ENCODE data around the gene FGFR3. TPM values are rescaled to one million over a fixed set of nuclear protein-coding genes. Genes with fewer than 3 reads are reported as not detected.

FGFR3 gene
- total and polyA plus RNA-seq, 5 donors: 4.5 to 17.5 (median 7.6) TPM

DNA sequence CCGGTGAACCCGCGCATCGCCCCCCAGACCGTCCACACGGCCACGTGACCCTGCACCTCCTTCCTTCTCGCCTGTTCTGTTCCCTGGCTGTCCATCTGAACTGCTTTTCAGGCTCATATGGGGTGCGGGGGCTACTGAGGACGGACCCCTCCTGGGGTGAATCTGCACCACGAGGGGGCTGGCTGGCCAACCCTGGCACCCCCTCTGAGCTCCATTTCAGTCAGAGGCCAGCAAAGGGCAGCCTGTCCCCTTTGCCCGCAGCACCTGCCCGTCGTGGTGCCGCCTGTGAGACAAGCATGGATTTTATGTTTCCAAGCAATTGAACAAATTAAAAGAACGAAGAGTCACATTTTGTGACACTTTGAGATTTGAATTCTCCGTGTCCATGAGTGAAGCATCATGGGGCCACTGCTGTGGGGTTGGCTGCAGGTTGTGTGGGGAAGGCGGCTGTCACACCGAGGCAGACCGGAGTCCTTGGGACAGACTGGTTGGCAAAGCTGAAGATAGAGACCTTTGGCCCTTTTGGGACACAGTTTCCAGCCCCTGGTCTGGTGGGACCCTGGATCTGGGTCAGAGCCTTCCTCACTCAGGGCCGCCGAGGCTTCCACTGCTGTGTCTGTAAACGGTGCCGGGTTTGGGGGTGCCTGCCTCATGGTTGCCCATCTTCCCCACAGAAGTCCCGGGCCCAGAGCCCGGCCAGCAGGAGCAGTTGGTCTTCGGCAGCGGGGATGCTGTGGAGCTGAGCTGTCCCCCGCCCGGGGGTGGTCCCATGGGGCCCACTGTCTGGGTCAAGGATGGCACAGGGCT is 5.7 kb downstream of the FGFR3 start:
- H3K27ac ChIP-seq (ENCODE audit: low read length): no peak overlapping the region
- 90% methylated on average over 30 of the region's 30 CpGs for WGBS
- DNase-seq: no peak
- no peak overlapping the region for H3K4me3 ChIP-seq (ENCODE audit: low read length)
- intact Hi-C loops (cut with DNase I): no loop called here
- no peaks in the 10 kb centered on the region for H3K27me3 ChIP-seq (ENCODE audit: control insufficient read depth, insufficient read depth)
- H3K4me1 ChIP-seq (ENCODE audit: control insufficient read depth, insufficient read depth, low read length): no peaks in the 10 kb centered on the region
- H3K9me3 ChIP-seq (ENCODE audit: control insufficient read depth, low read length): no peaks in the 10 kb centered on the region
- ATAC-seq: no peak

DNA sequence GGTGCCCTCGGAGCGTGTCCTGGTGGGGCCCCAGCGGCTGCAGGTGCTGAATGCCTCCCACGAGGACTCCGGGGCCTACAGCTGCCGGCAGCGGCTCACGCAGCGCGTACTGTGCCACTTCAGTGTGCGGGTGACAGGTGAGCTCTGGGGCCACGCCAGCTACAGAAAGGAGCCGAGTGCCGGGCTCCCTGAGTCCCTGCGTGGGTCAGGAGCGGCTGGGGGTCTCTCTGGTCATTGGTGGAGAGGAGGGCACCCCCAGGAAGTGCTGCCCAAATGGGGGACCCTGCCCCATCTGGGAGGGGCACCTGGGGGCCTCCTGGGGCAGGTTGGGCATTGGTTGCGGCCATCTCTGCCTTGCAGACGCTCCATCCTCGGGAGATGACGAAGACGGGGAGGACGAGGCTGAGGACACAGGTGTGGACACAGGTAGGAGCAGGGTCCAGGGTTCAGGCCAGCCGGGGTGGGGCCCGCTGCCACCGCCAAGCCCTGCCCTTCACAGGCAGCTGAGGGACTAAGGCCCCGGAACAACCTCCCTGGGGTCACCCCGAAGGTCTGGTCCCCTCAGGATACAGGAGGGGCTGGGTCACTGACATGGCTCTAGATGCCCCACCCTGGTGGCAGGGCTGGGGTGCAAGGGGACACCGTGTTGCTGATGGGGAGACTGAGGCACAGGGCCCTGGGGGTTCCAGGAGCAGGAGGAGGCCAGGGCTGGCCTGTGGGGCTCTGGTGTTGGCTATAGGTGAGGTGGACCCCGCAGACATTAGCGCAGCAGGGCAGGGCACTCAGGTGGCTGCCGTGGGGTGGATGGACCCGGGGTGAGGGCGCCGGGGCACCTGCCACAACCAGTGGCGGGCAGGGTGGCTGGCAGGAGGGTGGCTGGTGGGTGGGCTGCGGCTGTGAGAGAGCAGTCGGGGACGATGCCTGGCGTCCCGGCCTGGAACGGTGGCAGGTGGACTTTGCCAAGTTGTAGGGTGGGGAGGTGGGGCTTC is 6.6 kb downstream of the FGFR3 start:
- H3K4me1 ChIP-seq (ENCODE audit: control insufficient read depth, insufficient read depth, low read length): no peaks in the 10 kb centered on the region
- no peaks in the 10 kb centered on the region for H3K9me3 ChIP-seq (ENCODE audit: control insufficient read depth, low read length)
- no peak overlapping the region for H3K4me3 ChIP-seq (ENCODE audit: low read length)
- H3K27ac ChIP-seq (ENCODE audit: low read length): no peak overlapping the region
- ATAC-seq (no peak), DNase-seq (peak in 1 of 3 donors; percentile 56)
- WGBS: 94% methylated on average over 41 of the region's 41 CpGs
- no peaks in the 10 kb centered on the region for H3K27me3 ChIP-seq (ENCODE audit: control insufficient read depth, insufficient read depth)
- intact Hi-C loops (cut with DNase I): loop anchor here in 1 of 4 donors (10.0 kb wide), 1 partner anchor 45 kb away; no protein-coding TSS in a partner anchor

DNA sequence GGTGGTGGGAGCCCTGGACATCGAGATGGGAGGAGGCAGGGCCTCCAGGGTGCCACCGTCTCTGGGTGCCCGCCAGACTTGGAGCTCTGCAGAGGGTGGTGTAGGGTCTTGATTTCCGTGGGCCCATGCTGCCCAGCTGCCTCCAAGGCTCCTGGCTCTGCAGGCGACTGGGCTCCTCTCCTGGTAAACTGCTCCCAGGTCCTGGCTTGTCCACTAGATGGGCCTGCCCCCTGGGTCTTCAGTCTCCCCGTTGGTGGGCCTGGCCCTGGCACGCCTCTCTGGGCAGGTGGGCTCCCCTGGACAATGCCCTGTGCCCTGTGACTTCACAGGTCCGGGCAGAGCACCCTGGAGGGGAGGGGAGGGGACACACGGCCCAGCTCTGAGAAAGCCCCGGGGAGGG is 7.7 kb downstream of the FGFR3 start:
- no peak for ATAC-seq

DNA sequence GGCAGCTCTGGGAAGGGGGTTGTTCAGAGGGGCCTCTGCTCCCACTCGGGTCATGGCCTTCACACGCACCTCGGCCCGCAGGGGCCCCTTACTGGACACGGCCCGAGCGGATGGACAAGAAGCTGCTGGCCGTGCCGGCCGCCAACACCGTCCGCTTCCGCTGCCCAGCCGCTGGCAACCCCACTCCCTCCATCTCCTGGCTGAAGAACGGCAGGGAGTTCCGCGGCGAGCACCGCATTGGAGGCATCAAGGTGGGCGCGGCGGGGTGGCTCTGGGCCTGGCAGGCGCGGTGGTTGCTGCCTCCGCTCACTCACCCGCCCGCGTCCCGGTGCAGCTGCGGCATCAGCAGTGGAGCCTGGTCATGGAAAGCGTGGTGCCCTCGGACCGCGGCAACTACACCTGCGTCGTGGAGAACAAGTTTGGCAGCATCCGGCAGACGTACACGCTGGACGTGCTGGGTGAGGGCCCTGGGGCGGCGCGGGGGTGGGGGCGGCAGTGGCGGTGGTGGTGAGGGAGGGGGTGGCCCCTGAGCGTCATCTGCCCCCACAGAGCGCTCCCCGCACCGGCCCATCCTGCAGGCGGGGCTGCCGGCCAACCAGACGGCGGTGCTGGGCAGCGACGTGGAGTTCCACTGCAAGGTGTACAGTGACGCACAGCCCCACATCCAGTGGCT is 8.3 kb downstream of the FGFR3 start:
- DNase-seq (peak in 1 of 3 donors; percentile 65), ATAC-seq (no peak)
- no peak overlapping the region for H3K27ac ChIP-seq (ENCODE audit: low read length)
- WGBS: 96% methylated on average over 56 of the region's 56 CpGs
- no peaks in the 10 kb centered on the region for H3K4me1 ChIP-seq (ENCODE audit: control insufficient read depth, insufficient read depth, low read length)
- intact Hi-C loops (cut with DNase I): loop anchor here in 1 of 4 donors (10.0 kb wide), 1 partner anchor 47 kb away; no protein-coding TSS in a partner anchor
- no peaks in the 10 kb centered on the region for H3K27me3 ChIP-seq (ENCODE audit: control insufficient read depth, insufficient read depth)
- H3K4me3 ChIP-seq (ENCODE audit: low read length): no peak overlapping the region
- H3K9me3 ChIP-seq (ENCODE audit: control insufficient read depth, low read length): no peaks in the 10 kb centered on the region

More for the DNA sequence above, 7.7 kb downstream of the FGFR3 start:
- no peak overlapping the region for H3K4me3 ChIP-seq (ENCODE audit: low read length)
- H3K4me1 ChIP-seq (ENCODE audit: control insufficient read depth, insufficient read depth, low read length): no peaks in the 10 kb centered on the region
- DNase-seq: no peak
- H3K27ac ChIP-seq (ENCODE audit: low read length): no peak overlapping the region
- H3K9me3 ChIP-seq (ENCODE audit: control insufficient read depth, low read length): no peaks in the 10 kb centered on the region
- intact Hi-C loops (cut with DNase I): loop anchor here in 1 of 4 donors (10.0 kb wide), 1 partner anchor 46 kb away; no protein-coding TSS in a partner anchor
- 86% methylated on average over 10 of the region's 10 CpGs for WGBS
- H3K27me3 ChIP-seq (ENCODE audit: control insufficient read depth, insufficient read depth): no peaks in the 10 kb centered on the region

DNA sequence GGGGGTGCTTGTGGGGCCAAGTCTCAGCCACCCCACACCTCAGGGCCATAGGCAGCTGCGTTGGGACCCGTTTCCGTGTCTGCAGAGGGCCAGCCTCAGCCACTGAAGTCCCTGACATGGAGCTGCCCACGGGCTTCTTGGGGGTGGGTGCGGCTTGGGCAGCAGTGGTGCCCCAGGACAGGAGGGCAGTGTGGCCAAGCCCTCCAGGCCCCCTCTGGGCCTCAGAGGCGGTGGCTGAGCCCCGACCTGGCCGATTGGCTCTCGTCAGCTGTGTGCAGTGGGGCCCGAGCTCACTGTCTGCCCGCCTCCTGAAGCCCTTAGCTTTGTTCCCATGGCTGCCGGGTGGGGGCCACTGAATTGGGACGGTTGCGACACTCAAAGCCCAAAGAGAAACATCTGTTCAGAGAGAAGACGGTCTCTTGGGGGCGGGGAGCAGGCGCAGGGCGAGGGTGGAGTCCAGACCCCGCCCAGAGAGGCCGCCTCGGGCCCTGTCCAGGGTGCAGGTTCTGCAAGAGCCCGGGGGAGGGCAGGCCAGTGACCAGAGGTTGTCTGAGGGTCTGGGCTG is 9.1 kb downstream of the FGFR3 start:
- H3K4me1 ChIP-seq (ENCODE audit: control insufficient read depth, insufficient read depth, low read length): no peaks in the 10 kb centered on the region
- intact Hi-C loops (cut with DNase I): loop anchor here in 1 of 4 donors (10.0 kb wide), 1 partner anchor 47 kb away; no protein-coding TSS in a partner anchor
- H3K9me3 ChIP-seq (ENCODE audit: control insufficient read depth, low read length): no peaks in the 10 kb centered on the region
- H3K27me3 ChIP-seq (ENCODE audit: control insufficient read depth, insufficient read depth): no peaks in the 10 kb centered on the region
- no peak overlapping the region for H3K27ac ChIP-seq (ENCODE audit: low read length)
- ATAC-seq: peak in 1 of 2 donors; percentile 15
- WGBS: 81% methylated on average over 22 of the region's 22 CpGs
- no peak overlapping the region for H3K4me3 ChIP-seq (ENCODE audit: low read length)
- peak; percentile 71 to 84 (median 78) for DNase-seq

DNA sequence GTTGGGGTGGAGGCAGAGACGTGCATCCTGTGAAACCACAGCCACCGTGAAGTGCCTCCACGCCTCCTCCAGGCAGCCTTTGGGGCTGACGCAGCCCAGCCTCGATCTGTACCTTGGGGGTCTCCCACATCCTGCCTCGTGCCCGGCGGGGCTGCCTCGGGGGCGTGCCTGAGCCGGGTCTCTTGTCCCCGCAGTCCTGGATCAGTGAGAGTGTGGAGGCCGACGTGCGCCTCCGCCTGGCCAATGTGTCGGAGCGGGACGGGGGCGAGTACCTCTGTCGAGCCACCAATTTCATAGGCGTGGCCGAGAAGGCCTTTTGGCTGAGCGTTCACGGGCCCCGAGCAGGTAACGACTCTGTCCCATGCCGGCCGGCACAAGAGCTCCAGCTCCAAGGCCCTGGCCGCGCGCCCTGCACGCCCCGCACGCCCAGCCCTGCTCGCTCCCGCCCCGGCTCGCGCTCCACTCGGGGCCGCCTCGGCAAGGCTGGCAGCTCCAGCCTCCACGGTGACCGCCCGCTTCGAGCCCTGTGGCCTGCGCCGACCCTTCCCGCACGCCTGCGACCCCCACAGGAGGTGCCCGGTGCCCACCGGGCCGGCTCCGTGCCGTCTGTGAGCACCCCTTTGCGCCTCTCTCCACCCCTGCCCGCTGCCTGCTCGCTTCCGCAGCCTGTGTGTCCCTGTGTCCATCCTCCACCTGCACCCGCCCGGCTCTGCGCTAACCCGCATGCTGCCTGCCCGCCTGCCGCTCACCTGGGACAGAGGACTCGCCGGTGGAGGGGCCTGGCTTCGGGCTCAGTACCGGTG is 9.8 kb downstream of the FGFR3 start:
- Histone ChIP-seq H3K27ac (ENCODE audit: low read length) (no peak overlapping the region), H3K27me3 (ENCODE audit: control insufficient read depth, insufficient read depth) (no peaks in the 10 kb centered on the region), H3K4me3 (ENCODE audit: low read length) (no peak overlapping the region), H3K4me1 (ENCODE audit: control insufficient read depth, insufficient read depth, low read length) (no peaks in the 10 kb centered on the region), H3K9me3 (ENCODE audit: control insufficient read depth, low read length) (no peaks in the 10 kb centered on the region)
- intact Hi-C loops (cut with DNase I): loop anchor here in 1 of 4 donors (10.0 kb wide), 1 partner anchor 48 kb away; no protein-coding TSS in a partner anchor
- WGBS: 94% methylated on average over 71 of the region's 71 CpGs
- DNase-seq (peak in 1 of 3 donors; percentile 65), ATAC-seq (no peak)

DNA sequence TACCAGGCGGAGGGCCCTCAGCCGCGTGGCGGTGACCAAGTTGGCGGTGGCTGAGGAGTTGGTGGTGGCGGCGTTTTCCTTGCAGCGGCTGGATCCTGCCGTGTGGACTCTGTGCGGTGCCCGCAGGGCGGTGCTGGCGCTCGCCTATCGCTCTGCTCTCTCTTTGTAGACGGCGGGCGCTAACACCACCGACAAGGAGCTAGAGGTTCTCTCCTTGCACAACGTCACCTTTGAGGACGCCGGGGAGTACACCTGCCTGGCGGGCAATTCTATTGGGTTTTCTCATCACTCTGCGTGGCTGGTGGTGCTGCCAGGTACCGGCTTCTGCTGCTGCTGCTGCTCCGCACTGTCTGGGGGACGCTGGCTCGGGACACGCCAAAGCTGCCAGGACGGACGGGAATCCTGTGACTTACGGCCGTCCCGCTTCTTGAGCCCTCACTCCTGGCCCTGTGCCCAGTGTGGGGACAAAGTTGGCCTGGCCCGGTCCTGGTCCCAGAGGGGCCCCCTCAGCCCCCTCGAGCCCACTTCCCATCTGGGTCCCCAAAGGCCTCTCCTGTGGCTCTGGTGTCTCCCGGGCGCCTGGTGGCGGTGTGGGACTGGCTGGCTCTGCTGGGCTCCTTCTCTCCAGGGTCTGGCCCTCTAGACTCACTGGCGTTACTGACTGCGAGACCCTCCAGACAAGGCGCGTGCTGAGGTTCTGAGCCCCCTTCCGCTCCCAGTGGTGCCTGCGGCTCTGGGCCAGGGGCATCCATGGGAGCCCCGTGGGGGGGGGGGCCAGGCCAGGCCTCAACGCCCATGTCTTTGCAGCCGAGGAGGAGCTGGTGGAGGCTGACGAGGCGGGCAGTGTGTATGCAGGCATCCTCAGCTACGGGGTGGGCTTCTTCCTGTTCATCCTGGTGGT is 10.7 kb downstream of the FGFR3 start:
- H3K4me1 ChIP-seq (ENCODE audit: control insufficient read depth, insufficient read depth, low read length): no peaks in the 10 kb centered on the region
- WGBS: 91% methylated on average over 51 of the region's 51 CpGs
- intact Hi-C loops (cut with DNase I): loop anchor here in 1 of 4 donors (10.0 kb wide), 1 partner anchor 49 kb away; no protein-coding TSS in a partner anchor
- no peaks in the 10 kb centered on the region for H3K27me3 ChIP-seq (ENCODE audit: control insufficient read depth, insufficient read depth)
- ATAC-seq: no peak
- H3K4me3 ChIP-seq (ENCODE audit: low read length): no peak overlapping the region
- H3K27ac ChIP-seq (ENCODE audit: low read length): no peak overlapping the region
- H3K9me3 ChIP-seq (ENCODE audit: control insufficient read depth, low read length): no peaks in the 10 kb centered on the region
- DNase-seq: no peak

DNA sequence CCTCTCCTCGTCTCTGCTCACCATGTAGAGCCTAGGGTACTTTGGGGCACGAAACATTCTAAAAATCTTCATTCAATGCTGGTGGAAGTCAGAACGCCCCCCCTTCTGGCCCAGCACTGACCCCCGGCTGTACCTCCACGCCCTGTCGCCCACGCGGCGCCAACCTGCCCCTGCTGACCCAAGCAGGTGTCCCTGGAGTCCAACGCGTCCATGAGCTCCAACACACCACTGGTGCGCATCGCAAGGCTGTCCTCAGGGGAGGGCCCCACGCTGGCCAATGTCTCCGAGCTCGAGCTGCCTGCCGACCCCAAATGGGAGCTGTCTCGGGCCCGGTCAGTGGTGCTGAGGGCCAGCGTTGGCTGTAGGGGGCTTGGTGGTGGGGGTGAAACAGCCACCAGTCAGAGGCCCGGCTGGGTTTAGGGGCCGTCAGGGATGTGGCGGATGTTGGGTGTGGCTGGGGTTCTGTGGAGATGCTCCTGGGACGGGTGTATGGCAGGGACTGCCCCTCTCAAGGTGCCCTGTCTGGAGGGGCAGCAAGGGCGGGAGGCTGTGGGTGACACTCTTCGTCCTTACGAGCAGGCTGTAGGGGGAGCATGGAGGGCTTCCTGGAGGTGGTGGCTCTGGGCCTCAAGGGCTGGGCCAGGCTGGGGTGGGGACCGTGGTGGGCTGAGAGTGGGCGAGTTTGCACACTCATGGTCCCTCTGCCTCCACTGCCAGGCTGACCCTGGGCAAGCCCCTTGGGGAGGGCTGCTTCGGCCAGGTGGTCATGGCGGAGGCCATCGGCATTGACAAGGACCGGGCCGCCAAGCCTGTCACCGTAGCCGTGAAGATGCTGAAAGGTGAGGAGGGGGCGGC is 11.8 kb downstream of the FGFR3 start:
- no peak for ATAC-seq
- no peak for DNase-seq
- no peak overlapping the region for H3K4me3 ChIP-seq (ENCODE audit: low read length)
- no peaks in the 10 kb centered on the region for H3K9me3 ChIP-seq (ENCODE audit: control insufficient read depth, low read length)
- H3K27me3 ChIP-seq (ENCODE audit: control insufficient read depth, insufficient read depth): no peaks in the 10 kb centered on the region
- intact Hi-C loops (cut with DNase I): loop anchor here in 2 of 4 donors (5.0 to 10.0 kb wide), 2 partner anchors 50 to 53 kb away; no protein-coding TSS in a partner anchor
- H3K27ac ChIP-seq (ENCODE audit: low read length): no peak overlapping the region
- 93% methylated on average over 37 of the region's 37 CpGs for WGBS
- no peaks in the 10 kb centered on the region for H3K4me1 ChIP-seq (ENCODE audit: control insufficient read depth, insufficient read depth, low read length)

All from right cardiac atrium (tissue), 5 donors.